HUES64 (cell line): ENCODE measurements around the gene PRSS57.

Experiments
- H3K27ac ChIP-seq: 2 replicates; pipeline ENCODE4 v1.7.0; 2013; ENCODE audit warnings: low read depth, low read length, inconsistent platforms
- H3K27me3 ChIP-seq: 2 replicates; pipeline ENCODE4 v1.6.1; 2013; ENCODE audit warnings: mild to moderate bottlenecking, low read length; ENCODE audit not compliant: insufficient read depth
- H3K36me3 ChIP-seq: 2 replicates; pipeline ENCODE4 v1.6.1; 2013; ENCODE audit warnings: mild to moderate bottlenecking, low read length; ENCODE audit not compliant: insufficient read depth
- H3K4me1 ChIP-seq: 2 replicates; pipeline ENCODE4 v1.6.1; 2013; ENCODE audit warnings: mild to moderate bottlenecking, low read length, moderate library complexity; ENCODE audit not compliant: insufficient read depth
- H3K4me3 ChIP-seq: 2 replicates; pipeline ENCODE4 v1.5.1; 2013; ENCODE audit warnings: mild to moderate bottlenecking, low read length, moderate library complexity
- H3K9ac ChIP-seq: 2 replicates; pipeline ENCODE4 v1.6.1; 2013; ENCODE audit warnings: mild to moderate bottlenecking, low read depth, low read length
- H3K9me3 ChIP-seq: 2 replicates; pipeline ENCODE4 v1.6.1; 2013; ENCODE audit warnings: low read depth, low read length; ENCODE audit not compliant: insufficient read depth
- WGBS: fragments of 150-250, 120-280 bp; methylation state at CpG from one replicate; pipeline ENCODE4 v1.1.7; 2013; ENCODE audit warnings: missing lambda C conversion rate; 5-methylcytosine and 5-hydroxymethylcytosine counted together

Gene PRSS57

GRCh38 chr19:656751-657559 lies 38.3 kb downstream of the PRSS57 start:
- Histone ChIP-seq H3K4me1 (peaks cover 1% of the 10 kb centered on the region; the same call in 1 of the 2 replicates), H3K27me3 (no peaks in the 10 kb centered on the region), H3K9me3 (no peaks in the 10 kb centered on the region), H3K27ac (no peak overlapping the region), H3K36me3 (peaks cover 29% of the 10 kb centered on the region), H3K9ac (peak overlapping the region; percentile 36; the same call in 1 of the 2 replicates), H3K4me3 (no peak overlapping the region)
- 95% methylated on average over 43 of the region's 43 CpGs for WGBS

- Histone ChIP-seq H3K4me1 (no peaks in the 10 kb centered on the region), H3K27me3 (no peaks in the 10 kb centered on the region), H3K4me3 (no peak overlapping the region), H3K36me3 (peaks cover 40% of the 10 kb centered on the region), H3K27ac (no peak overlapping the region), H3K9me3 (no peaks in the 10 kb centered on the region), H3K9ac (no peak overlapping the region)
- 96% methylated on average over 17 of the region's 17 CpGs for WGBS
Observed at GRCh38 chr19:655691-656090, 39.6 kb downstream of the PRSS57 start.

- no peaks in the 10 kb centered on the region for H3K9me3 ChIP-seq
- H3K27me3 ChIP-seq: no peaks in the 10 kb centered on the region
- no peak overlapping the region for H3K4me3 ChIP-seq
- WGBS: 96% methylated on average over 17 of the region's 17 CpGs
- H3K36me3 ChIP-seq: peaks cover 51% of the 10 kb centered on the region
- H3K9ac ChIP-seq: no peak overlapping the region
- H3K4me1 ChIP-seq: no peaks in the 10 kb centered on the region
- H3K27ac ChIP-seq: no peak overlapping the region
Observed at GRCh38 chr19:653425-653824, 41.8 kb downstream of the PRSS57 start.

- Histone ChIP-seq H3K4me1 (no peaks in the 10 kb centered on the region), H3K27ac (no peak overlapping the region), H3K9me3 (no peaks in the 10 kb centered on the region), H3K4me3 (no peak overlapping the region), H3K36me3 (peaks cover 57% of the 10 kb centered on the region), H3K9ac (no peak overlapping the region), H3K27me3 (no peaks in the 10 kb centered on the region)
- WGBS: 95% methylated on average over 54 of the region's 54 CpGs
Observed at GRCh38 chr19:652467-653389, 42.5 kb downstream of the PRSS57 start.

GRCh38 chr19:651991-652390 lies 43.3 kb downstream of the PRSS57 start:
- Histone ChIP-seq H3K4me3 (no peak overlapping the region), H3K27me3 (no peaks in the 10 kb centered on the region), H3K4me1 (no peaks in the 10 kb centered on the region), H3K27ac (no peak overlapping the region), H3K36me3 (peaks cover 61% of the 10 kb centered on the region), H3K9ac (no peak overlapping the region; the same call in 1 of the 2 replicates), H3K9me3 (no peaks in the 10 kb centered on the region)
- WGBS: 91% methylated on average over 24 of the region's 24 CpGs

GRCh38 chr19:651114-651818 lies 44.0 kb downstream of the PRSS57 start:
- Histone ChIP-seq H3K9me3 (no peaks in the 10 kb centered on the region), H3K4me1 (no peaks in the 10 kb centered on the region), H3K4me3 (no peak overlapping the region), H3K9ac (no peak overlapping the region), H3K36me3 (peaks cover 68% of the 10 kb centered on the region), H3K27me3 (no peaks in the 10 kb centered on the region), H3K27ac (no peak overlapping the region)
- 96% methylated on average over 58 of the region's 58 CpGs for WGBS

- no peaks in the 10 kb centered on the region for H3K27me3 ChIP-seq
- peaks cover 76% of the 10 kb centered on the region for H3K36me3 ChIP-seq
- H3K9ac ChIP-seq: no peak overlapping the region
- H3K9me3 ChIP-seq: no peaks in the 10 kb centered on the region
- no peak overlapping the region for H3K4me3 ChIP-seq
- H3K4me1 ChIP-seq: no peaks in the 10 kb centered on the region
- WGBS: 94% methylated on average over 11 of the region's 11 CpGs
- no peak overlapping the region for H3K27ac ChIP-seq
Observed at GRCh38 chr19:650121-650520, 45.1 kb downstream of the PRSS57 start.

- Histone ChIP-seq H3K4me1 (no peaks in the 10 kb centered on the region), H3K4me3 (no peak overlapping the region), H3K27me3 (no peaks in the 10 kb centered on the region), H3K36me3 (peaks cover 82% of the 10 kb centered on the region), H3K9me3 (no peaks in the 10 kb centered on the region), H3K27ac (no peak overlapping the region), H3K9ac (no peak overlapping the region)
- WGBS: 95% methylated on average over 53 of the region's 53 CpGs
Observed at GRCh38 chr19:648904-649801, 46.1 kb downstream of the PRSS57 start.

- Histone ChIP-seq H3K27me3 (no peaks in the 10 kb centered on the region), H3K4me1 (no peaks in the 10 kb centered on the region), H3K36me3 (peaks cover 74% of the 10 kb centered on the region), H3K9ac (no peak overlapping the region), H3K4me3 (no peak overlapping the region), H3K27ac (no peak overlapping the region), H3K9me3 (no peaks in the 10 kb centered on the region)
- WGBS: 94% methylated on average over 29 of the region's 29 CpGs
Observed at GRCh38 chr19:648305-648704, 46.9 kb downstream of the PRSS57 start.

GRCh38 chr19:647566-648284 lies 47.5 kb downstream of the PRSS57 start:
- 97% methylated on average over 50 of the region's 52 CpGs for WGBS
- Histone ChIP-seq H3K4me1 (no peaks in the 10 kb centered on the region), H3K27me3 (no peaks in the 10 kb centered on the region), H3K36me3 (peaks cover 69% of the 10 kb centered on the region), H3K9me3 (no peaks in the 10 kb centered on the region), H3K27ac (no peak overlapping the region), H3K9ac (no peak overlapping the region), H3K4me3 (no peak overlapping the region)
